Skeletal muscle tissue (tissue), 4 donors: ENCODE results near the gene EIF1. TPM values are rescaled to one million over a fixed set of nuclear protein-coding genes. Genes with fewer than 3 reads are reported as not detected.

Experiments used
- H3K27ac ChIP-seq: one replicate; pipeline ENCODE4 v1.7.0; 2013; ENCODE audit warnings: mild to moderate bottlenecking, low read depth, low read length, inconsistent platforms
- H3K27me3 ChIP-seq, 3 donors: one replicate each; pipeline ENCODE4 v1.7.0; 2013; ENCODE audit warnings: low read length in 3 of 3; ENCODE audit not compliant: control insufficient read depth in 3 of 3, insufficient read depth in 3 of 3
- H3K36me3 ChIP-seq, 3 donors: one replicate each; pipeline ENCODE4 v1.7.0; 2013; ENCODE audit warnings: low read length in 3 of 3; ENCODE audit not compliant: control insufficient read depth in 3 of 3, insufficient read depth in 3 of 3
- H3K4me1 ChIP-seq, 3 donors: one replicate each; pipeline ENCODE4 v1.7.0; 2013; ENCODE audit warnings: low read length in 3 of 3, mild to moderate bottlenecking in 3 of 3; ENCODE audit not compliant: control insufficient read depth in 3 of 3, insufficient read depth in 3 of 3
- H3K4me3 ChIP-seq, 3 donors: one replicate each; pipeline ENCODE4 v1.7.0; 2013; ENCODE audit warnings: low read length in 3 of 3
- H3K9ac ChIP-seq, 3 donors: one replicate each; pipeline ENCODE4 v1.7.0; 2013; ENCODE audit warnings: low read length in 3 of 3, mild to moderate bottlenecking in 3 of 3, moderate library complexity in 2 of 3, low read depth in 1 of 3
- H3K9me3 ChIP-seq, 3 donors: one replicate each; pipeline ENCODE4 v1.7.0; 2013; ENCODE audit warnings: low read length in 3 of 3; ENCODE audit not compliant: control insufficient read depth in 3 of 3
- total RNA-seq: library from RNA; depleted of rRNA; stranded (reverse); fragments of >200 nt; gene quantifications from one replicate; pipeline ENCODE4 v1.2.3, GENCODE V29; 2014
- donor health status: Osteomylitis.

EIF1 gene
- total RNA-seq, 1 donor from 2014 or later: 100 TPM

GRCh38 chr17:41649923-41650519 is 38.7 kb upstream of the EIF1 start:
- no peaks in the 10 kb centered on the region for H3K9me3 ChIP-seq
- no peak overlapping the region for H3K9ac ChIP-seq
- H3K27ac ChIP-seq: no peak overlapping the region
- H3K4me3 ChIP-seq: no peak overlapping the region
- peaks cover 12 to 30% (median 23%) of the 10 kb centered on the region in 3 donors for H3K4me1 ChIP-seq
- no peaks in the 10 kb centered on the region for H3K36me3 ChIP-seq
- H3K27me3 ChIP-seq: no peaks in the 10 kb centered on the region

GRCh38 chr17:41650794-41651624 is 37.7 kb upstream of the EIF1 start:
- Histone ChIP-seq H3K27ac (no peak overlapping the region), H3K4me3 (peak overlapping the region in 2 of 3 donors; percentile 48 to 58), H3K4me1 (peaks cover 12 to 25% (median 23%) of the 10 kb centered on the region in 3 donors)

GRCh38 chr17:41651625-41652460 is 36.8 kb upstream of the EIF1 start:
- Histone ChIP-seq H3K4me1 (peaks cover 12 to 24% (median 23%) of the 10 kb centered on the region in 3 donors), H3K27ac (no peak overlapping the region), H3K9me3 (no peaks in the 10 kb centered on the region), H3K9ac (peak overlapping the region in 2 of 3 donors; percentile 10 to 68), H3K36me3 (no peaks in the 10 kb centered on the region), H3K27me3 (no peaks in the 10 kb centered on the region), H3K4me3 (peak overlapping the region in 2 of 3 donors; percentile 48 to 58)

More at GRCh38 chr17:41650794-41651624, 37.7 kb upstream of the EIF1 start:
- Histone ChIP-seq H3K9me3 (no peaks in the 10 kb centered on the region), H3K27me3 (no peaks in the 10 kb centered on the region), H3K9ac (peak overlapping the region in 2 of 3 donors; percentile 10 to 68), H3K36me3 (no peaks in the 10 kb centered on the region)

- no peaks in the 10 kb centered on the region for H3K36me3 ChIP-seq
- H3K4me1 ChIP-seq: peaks cover 12 to 24% (median 23%) of the 10 kb centered on the region in 3 donors
- no peaks in the 10 kb centered on the region for H3K9me3 ChIP-seq
- no peak overlapping the region for H3K27ac ChIP-seq
- H3K9ac ChIP-seq: no peak overlapping the region
- H3K4me3 ChIP-seq: no peak overlapping the region
- H3K27me3 ChIP-seq: no peaks in the 10 kb centered on the region
Measured at GRCh38 chr17:41652461-41652970, 36.2 kb upstream of the EIF1 start.

- no peak overlapping the region for H3K27ac ChIP-seq
- no peak overlapping the region for H3K4me3 ChIP-seq
Measured at GRCh38 chr17:41653421-41653820, 35.3 kb upstream of the EIF1 start.

GRCh38 chr17:41653892-41654677 is 34.6 kb upstream of the EIF1 start:
- H3K4me1 ChIP-seq: peaks cover 0 to 11% (median 11%) of the 10 kb centered on the region in 3 donors
- H3K9me3 ChIP-seq: no peaks in the 10 kb centered on the region
- no peaks in the 10 kb centered on the region for H3K27me3 ChIP-seq
- H3K9ac ChIP-seq: no peak overlapping the region
- H3K36me3 ChIP-seq: no peaks in the 10 kb centered on the region
- H3K27ac ChIP-seq: no peak overlapping the region
- H3K4me3 ChIP-seq: no peak overlapping the region

More at GRCh38 chr17:41653421-41653820, 35.3 kb upstream of the EIF1 start:
- H3K9me3 ChIP-seq: no peaks in the 10 kb centered on the region
- H3K36me3 ChIP-seq: no peaks in the 10 kb centered on the region
- no peaks in the 10 kb centered on the region for H3K27me3 ChIP-seq
- H3K9ac ChIP-seq: no peak overlapping the region
- peaks cover 4 to 16% (median 15%) of the 10 kb centered on the region in 3 donors for H3K4me1 ChIP-seq

- Histone ChIP-seq H3K4me3 (no peak overlapping the region), H3K9me3 (no peaks in the 10 kb centered on the region), H3K27ac (no peak overlapping the region), H3K27me3 (no peaks in the 10 kb centered on the region), H3K4me1 (peaks cover 0 to 11% (median 11%) of the 10 kb centered on the region in 3 donors), H3K36me3 (no peaks in the 10 kb centered on the region), H3K9ac (no peak overlapping the region)
Measured at GRCh38 chr17:41654678-41655607, 33.7 kb upstream of the EIF1 start.

GRCh38 chr17:41655611-41656111 is 33.0 kb upstream of the EIF1 start:
- no peak overlapping the region for H3K27ac ChIP-seq
- H3K36me3 ChIP-seq: no peaks in the 10 kb centered on the region
- no peaks in the 10 kb centered on the region for H3K9me3 ChIP-seq
- H3K27me3 ChIP-seq: no peaks in the 10 kb centered on the region
- H3K4me1 ChIP-seq: peaks cover 0 to 17% (median 11%) of the 10 kb centered on the region in 3 donors
- H3K9ac ChIP-seq: no peak overlapping the region
- no peak overlapping the region for H3K4me3 ChIP-seq
